Measurements from ENCODE around the gene UBE2R2.
"Not testable (repeated sequence)": the region's sequence is repeated elsewhere in the genome, so short reads cannot be mapped to it uniquely, and the experiment has no call there.

UBE2R2 gene

GRCh38 chr9:33932078-33932807, 115.3 kb downstream of the UBE2R2 start:
- no peak for DNase-seq

GRCh38 chr9:33934188-33934878, 117.4 kb downstream of the UBE2R2 start:
- DNase-seq: no peak

GRCh38 chr9:33939924-33940874, 123.2 kb downstream of the UBE2R2 start:
- no peak for DNase-seq

- DNase-seq: no peak
Observed at GRCh38 chr9:33942471-33943083, 125.6 kb downstream of the UBE2R2 start.

- DNase-seq: no peak
Observed at GRCh38 chr9:33943389-33943788, 126.4 kb downstream of the UBE2R2 start.

GRCh38 chr9:33946779-33947535, 130.0 kb downstream of the UBE2R2 start:
- no peak for DNase-seq

- DNase-seq: no peak
Observed at GRCh38 chr9:33950371-33950770, 133.4 kb downstream of the UBE2R2 start.

GRCh38 chr9:33952066-33952465, 135.1 kb downstream of the UBE2R2 start:
- peak; percentile 69 for DNase-seq

- DNase-seq: no peak
Observed at GRCh38 chr9:33956544-33956943, 139.6 kb downstream of the UBE2R2 start.

GRCh38 chr9:33959725-33960124, 142.8 kb downstream of the UBE2R2 start:
- no peak for DNase-seq

GRCh38 chr9:33962468-33962867, 145.5 kb downstream of the UBE2R2 start:
- not testable (repeated sequence) for DNase-seq

- no peak for DNase-seq
Observed at GRCh38 chr9:33964086-33964768, 147.3 kb downstream of the UBE2R2 start.
